Measurements from ENCODE around the gene MYH9.

The MYH9 gene

GRCh38 chr22:36315325-36315724 lies 72.4 kb downstream of the MYH9 start:
- DNase-seq (ENCODE audit: low read depth, low spot score), result no peak

GRCh38 chr22:36311386-36312085 lies 76.2 kb downstream of the MYH9 start:
- DNase-seq (ENCODE audit: low read depth, low spot score), result no peak

GRCh38 chr22:36308880-36309279 lies 78.9 kb downstream of the MYH9 start:
- DNase-seq (ENCODE audit: low read depth, low spot score), result no peak

- DNase-seq (ENCODE audit: low read depth, low spot score), result no peak
Observed at GRCh38 chr22:36306227-36306626, 81.5 kb downstream of the MYH9 start.

GRCh38 chr22:36305813-36306212 lies 82.0 kb downstream of the MYH9 start:
- no peak for DNase-seq (ENCODE audit: low read depth, low spot score)

GRCh38 chr22:36304429-36304828 lies 83.3 kb downstream of the MYH9 start:
- no peak for DNase-seq (ENCODE audit: low read depth, low spot score)

GRCh38 chr22:36303874-36304273 lies 83.9 kb downstream of the MYH9 start:
- no peak for DNase-seq (ENCODE audit: low read depth, low spot score)

GRCh38 chr22:36303115-36303467 lies 84.7 kb downstream of the MYH9 start:
- no peak for DNase-seq (ENCODE audit: low read depth, low spot score)

- no peak for DNase-seq (ENCODE audit: low read depth, low spot score)
Observed at GRCh38 chr22:36302439-36303114, 85.2 kb downstream of the MYH9 start.

GRCh38 chr22:36301851-36302250 lies 85.9 kb downstream of the MYH9 start:
- no peak for DNase-seq (ENCODE audit: low read depth, low spot score)

- no peak for DNase-seq (ENCODE audit: low read depth, low spot score)
Observed at GRCh38 chr22:36301384-36301828, 86.4 kb downstream of the MYH9 start.

GRCh38 chr22:36300396-36301212 lies 87.2 kb downstream of the MYH9 start:
- DNase-seq (ENCODE audit: low read depth, low spot score), result no peak

GRCh38 chr22:36299911-36300310 lies 87.9 kb downstream of the MYH9 start:
- no peak for DNase-seq (ENCODE audit: low read depth, low spot score)

- DNase-seq (ENCODE audit: low read depth, low spot score), result no peak
Observed at GRCh38 chr22:36299295-36299694, 88.5 kb downstream of the MYH9 start.

- DNase-seq (ENCODE audit: low read depth, low spot score), result no peak
Observed at GRCh38 chr22:36298601-36299000, 89.2 kb downstream of the MYH9 start.

GRCh38 chr22:36298118-36298517 lies 89.6 kb downstream of the MYH9 start:
- DNase-seq (ENCODE audit: low read depth, low spot score), result no peak

- no peak for DNase-seq (ENCODE audit: low read depth, low spot score)
Observed at GRCh38 chr22:36297568-36297967, 90.2 kb downstream of the MYH9 start.

- no peak for DNase-seq (ENCODE audit: low read depth, low spot score)
Observed at GRCh38 chr22:36296690-36297089, 91.1 kb downstream of the MYH9 start.

GRCh38 chr22:36295247-36295646 lies 92.5 kb downstream of the MYH9 start:
- no peak for DNase-seq (ENCODE audit: low read depth, low spot score)

- no peak for DNase-seq (ENCODE audit: low read depth, low spot score)
Observed at GRCh38 chr22:36294801-36295200, 93.0 kb downstream of the MYH9 start.

- no peak for DNase-seq (ENCODE audit: low read depth, low spot score)
Observed at GRCh38 chr22:36294293-36294620, 93.5 kb downstream of the MYH9 start.

GRCh38 chr22:36293606-36294292 lies 94.0 kb downstream of the MYH9 start:
- DNase-seq (ENCODE audit: low read depth, low spot score), result no peak
